CD4-positive, alpha-beta memory T cell (primary cell): ENCODE results near the gene CUEDC1. TPM values are rescaled to one million over a fixed set of nuclear protein-coding genes. Genes with fewer than 3 reads are reported as not detected.

Experiments used
- CTCF ChIA-PET: fragments of 350-600 bp; sonication (Branson Sonifier 250); formaldehyde crosslinking; loops from one replicate; lab custom pipeline; 2021; ENCODE audit warnings: inconsistent platforms; ENCODE audit not compliant: partially characterized antibody; lab: Charles Lee
- POLR2A ChIA-PET: fragments of 350-600 bp; sonication (Branson Sonifier 250); formaldehyde crosslinking; loops from one replicate; lab custom pipeline; 2021; ENCODE audit not compliant: partially characterized antibody; lab: Charles Lee
- DNase-seq, 5 donors: peaks; one replicate each; pipeline versions ENCODE4 v3.0.0 to v3.0.0-alpha.2; 2020 to 2022; ENCODE audit warnings: mixed read lengths in 1 of 5
- H3K27ac ChIP-seq: one replicate; pipeline ENCODE4 v1.7.0; 2013; ENCODE audit warnings: low read depth, low read length
- H3K27me3 ChIP-seq: 2 replicates; pipeline ENCODE4 v1.7.0; 2013; ENCODE audit warnings: mild to moderate bottlenecking, low read length, moderate library complexity; ENCODE audit not compliant: insufficient read depth
- H3K36me3 ChIP-seq: 2 replicates; pipeline ENCODE4 v1.7.0; 2013; ENCODE audit warnings: mild to moderate bottlenecking, low read length, moderate library complexity; ENCODE audit not compliant: insufficient read depth
- H3K4me1 ChIP-seq: 2 replicates; pipeline ENCODE4 v1.7.0; 2013; ENCODE audit warnings: mild to moderate bottlenecking, low read length, moderate library complexity; ENCODE audit not compliant: insufficient read depth
- H3K4me3 ChIP-seq, 2 donors: one replicate each; pipeline ENCODE4 v1.7.0; 2013; ENCODE audit warnings: low read length in 2 of 2, mild to moderate bottlenecking in 1 of 2
- H3K9me3 ChIP-seq, 2 donors: one replicate each; pipeline ENCODE4 v1.7.0; 2013; ENCODE audit warnings: low read length in 2 of 2, control low read depth in 1 of 2; ENCODE audit not compliant: control insufficient read depth in 1 of 2
- H3K27ac Mint-ChIP-seq, 7 donors: one replicate each; pipeline ENCODE4 v1.8.0; 2020 to 2021; ENCODE audit warnings: mixed read lengths in 7 of 7, mild to moderate bottlenecking in 6 of 7, inconsistent platforms in 3 of 7, moderate library complexity in 3 of 7
- H3K27me3 Mint-ChIP-seq, 2 donors: one replicate each; pipeline ENCODE4 v1.8.0; 2020 to 2021; ENCODE audit warnings: mixed read lengths in 2 of 2
- H3K36me3 Mint-ChIP-seq, 2 donors: one replicate each; pipeline ENCODE4 v1.8.0; 2020 to 2021; ENCODE audit warnings: mixed read lengths in 2 of 2, inconsistent platforms in 1 of 2, mild to moderate bottlenecking in 1 of 2
- H3K4me1 Mint-ChIP-seq, 4 donors: one replicate each; pipeline ENCODE4 v1.8.0; 2020 to 2021; ENCODE audit warnings: mixed read lengths in 4 of 4, mild to moderate bottlenecking in 1 of 4
- H3K4me3 Mint-ChIP-seq, 8 donors: one replicate each; pipeline ENCODE4 v1.8.0; 2020 to 2021; ENCODE audit warnings: mixed read lengths in 8 of 8, mild to moderate bottlenecking in 7 of 8, moderate library complexity in 6 of 8, inconsistent platforms in 3 of 8
- H3K9me3 Mint-ChIP-seq, 8 donors: one replicate each; pipeline ENCODE4 v1.8.0; 2020 to 2021; ENCODE audit warnings: mixed read lengths in 8 of 8, mild to moderate bottlenecking in 5 of 8, inconsistent platforms in 3 of 8, moderate library complexity in 1 of 8
- intact Hi-C: fragments of 100-400 bp; cut with micrococcal nuclease; formaldehyde crosslinking; loops from one replicate; pipeline ENCODE4 v1.15.1; 2023
- polyA plus RNA-seq, 2 donors: library from polyadenylated mRNA; unstranded; fragments of 300-500 nt; fragmentation: Illumina TruSeq; gene quantifications; one replicate each; pipeline ENCODE4 v1.2.3, GENCODE V29; 2021
- total RNA-seq, 2 experiments: library from RNA; stranded (reverse); gene quantifications; one replicate each; pipeline ENCODE4 v1.2.3, GENCODE V29; 2021

CUEDC1 gene
- total and polyA plus RNA-seq, 4 experiments from 2014 or later: 0.61 to 0.90 TPM; not detected in 2

- Mint-ChIP-seq H3K27ac (peak overlapping the region; percentile 91 to 95 (median 94)), H3K4me3 (peak overlapping the region; percentile 90 to 95 (median 92)), H3K9me3 (no peaks in the 10 kb centered on the region), H3K27me3 (no peaks in the 10 kb centered on the region), H3K36me3 (peaks cover 9 to 47% of the 10 kb centered on the region in 2 donors), H3K4me1 (peaks cover 49 to 72% (median 64%) of the 10 kb centered on the region in 4 donors)
- POLR2A ChIA-PET: interaction anchor here (0.6 to 7.0 kb wide), 8 partner anchors 11 to 530 kb away, joined by 3 to 85 read pairs (median 7); partner anchors contain the start of genes CUEDC1, DYNLL2, MRPS23 and SRSF1
- H3K36me3 ChIP-seq: no peaks in the 10 kb centered on the region
- intact Hi-C loops: loop anchor here (1.0 to 5.0 kb wide), 3 partner anchors 8 to 95 kb away; partner anchors contain the start of gene DYNLL2
- H3K27me3 ChIP-seq: no peaks in the 10 kb centered on the region
- CTCF ChIA-PET: interaction anchor here (1.2 to 3.6 kb wide), 6 partner anchors 11 to 100 kb away, joined by 3 to 70 read pairs (median 4); partner anchors contain the start of gene SRSF1
- peak overlapping the region; percentile 62 to 70 for H3K4me3 ChIP-seq
- peaks cover 59% of the 10 kb centered on the region for H3K4me1 ChIP-seq
- H3K27ac ChIP-seq: peak overlapping the region; percentile 76
- peak in 2 of 5 donors; percentile 52 to 73 for DNase-seq
- H3K9me3 ChIP-seq: no peaks in the 10 kb centered on the region
Measured at GRCh38 chr17:57986841-57987580, 31.8 kb upstream of the CUEDC1 start.

- POLR2A ChIA-PET: interaction anchor here (0.6 to 7.0 kb wide), 5 partner anchors 21 to 135 kb away, joined by 3 to 85 read pairs (median 11); partner anchors contain the start of genes CUEDC1, DYNLL2, MRPS23 and SRSF1
- no peaks in the 10 kb centered on the region for H3K27me3 Mint-ChIP-seq
- H3K36me3 Mint-ChIP-seq: peaks cover 17 to 60% of the 10 kb centered on the region in 2 donors
- Histone ChIP-seq H3K27me3 (no peaks in the 10 kb centered on the region), H3K36me3 (peaks cover 5% of the 10 kb centered on the region), H3K4me1 (peaks cover 66% of the 10 kb centered on the region), H3K4me3 (no peak overlapping the region), H3K27ac (no peak overlapping the region), H3K9me3 (no peaks in the 10 kb centered on the region)
- H3K4me3 Mint-ChIP-seq: peak overlapping the region; percentile 23 to 95 (median 42)
- peak overlapping the region in 4 of 7 donors; percentile 27 to 80 (median 46) for H3K27ac Mint-ChIP-seq
- CTCF ChIA-PET: interaction anchor here (0.7 to 3.6 kb wide), 6 partner anchors 13 to 136 kb away, joined by 3 to 70 read pairs (median 5); no protein-coding TSS in a partner anchor
- no peaks in the 10 kb centered on the region for H3K9me3 Mint-ChIP-seq
- intact Hi-C loops: loop anchor here (5.0 kb wide), 1 partner anchor 97 kb away; the partner anchor contains the start of gene DYNLL2
- peaks cover 55 to 86% (median 72%) of the 10 kb centered on the region in 4 donors for H3K4me1 Mint-ChIP-seq
- no peak for DNase-seq
Measured at GRCh38 chr17:57985675-57985974, 30.4 kb upstream of the CUEDC1 start.

GRCh38 chr17:57984936-57985674 is 29.9 kb upstream of the CUEDC1 start:
- DNase-seq: no peak
- Histone ChIP-seq H3K27ac (no peak overlapping the region), H3K36me3 (peaks cover 5% of the 10 kb centered on the region), H3K4me1 (peaks cover 66% of the 10 kb centered on the region), H3K4me3 (no peak overlapping the region), H3K9me3 (no peaks in the 10 kb centered on the region), H3K27me3 (no peaks in the 10 kb centered on the region)
- peaks cover 20 to 65% of the 10 kb centered on the region in 2 donors for H3K36me3 Mint-ChIP-seq
- POLR2A ChIA-PET: interaction anchor here (0.6 to 7.0 kb wide), 5 partner anchors 22 to 135 kb away, joined by 3 to 85 read pairs (median 11); partner anchors contain the start of genes CUEDC1, DYNLL2, MRPS23 and SRSF1
- no peaks in the 10 kb centered on the region for H3K27me3 Mint-ChIP-seq
- H3K27ac Mint-ChIP-seq: peak overlapping the region in 3 of 7 donors; percentile 37 to 70 (median 55)
- intact Hi-C loops: loop anchor here (5.0 kb wide), 1 partner anchor 97 kb away; the partner anchor contains the start of gene DYNLL2
- H3K9me3 Mint-ChIP-seq: no peaks in the 10 kb centered on the region
- peaks cover 56 to 91% (median 75%) of the 10 kb centered on the region in 4 donors for H3K4me1 Mint-ChIP-seq
- CTCF ChIA-PET: interaction anchor here (0.7 to 3.6 kb wide), 5 partner anchors 13 to 137 kb away, joined by 3 to 70 read pairs (median 5); no protein-coding TSS in a partner anchor
- peak overlapping the region; percentile 36 to 95 (median 64) for H3K4me3 Mint-ChIP-seq

- Histone ChIP-seq H3K4me3 (no peak overlapping the region), H3K36me3 (peaks cover 5% of the 10 kb centered on the region), H3K27me3 (no peaks in the 10 kb centered on the region), H3K4me1 (peaks cover 64% of the 10 kb centered on the region), H3K9me3 (no peaks in the 10 kb centered on the region), H3K27ac (no peak overlapping the region)
- no peaks in the 10 kb centered on the region for H3K9me3 Mint-ChIP-seq
- ChIA-PET CTCF (interaction anchor here (0.7 to 3.6 kb wide), 4 partner anchors 14 to 123 kb away, joined by 3 to 70 read pairs (median 6); no protein-coding TSS in a partner anchor), POLR2A (interaction anchor here (7.0 kb wide), 1 partner anchor 22 kb away, joined by 85 read pairs; the partner anchor contains the start of gene SRSF1)
- peaks cover 20 to 70% of the 10 kb centered on the region in 2 donors for H3K36me3 Mint-ChIP-seq
- H3K27ac Mint-ChIP-seq: peak overlapping the region in 5 of 7 donors; percentile 13 to 82 (median 55)
- peak overlapping the region in 7 of 8 donors; percentile 0 to 73 (median 43) for H3K4me3 Mint-ChIP-seq
- H3K4me1 Mint-ChIP-seq: peaks cover 54 to 84% (median 70%) of the 10 kb centered on the region in 4 donors
- intact Hi-C loops: no loop called here
- DNase-seq: no peak
- no peaks in the 10 kb centered on the region for H3K27me3 Mint-ChIP-seq
Measured at GRCh38 chr17:57984261-57984890, 29.2 kb upstream of the CUEDC1 start.

GRCh38 chr17:57983446-57983845 is 28.2 kb upstream of the CUEDC1 start:
- Histone ChIP-seq H3K27me3 (no peaks in the 10 kb centered on the region), H3K4me1 (peaks cover 56% of the 10 kb centered on the region), H3K9me3 (no peaks in the 10 kb centered on the region), H3K4me3 (no peak overlapping the region), H3K27ac (no peak overlapping the region), H3K36me3 (peaks cover 13% of the 10 kb centered on the region)
- peak overlapping the region in 7 of 8 donors; percentile 8 to 73 (median 42) for H3K4me3 Mint-ChIP-seq
- DNase-seq: no peak
- POLR2A ChIA-PET: interaction anchor here (0.8 to 2.8 kb wide), 6 partner anchors 11 to 29 kb away, joined by 3 to 13 read pairs (median 4); partner anchors contain the start of gene SRSF1
- CTCF ChIA-PET: interaction anchor here (0.6 to 1.6 kb wide), 9 partner anchors 9 to 1269 kb away, joined by 3 to 5 read pairs (median 3); partner anchors contain the start of gene CUEDC1
- no peaks in the 10 kb centered on the region for H3K27me3 Mint-ChIP-seq
- H3K27ac Mint-ChIP-seq: peak overlapping the region in 4 of 7 donors; percentile 3 to 55 (median 36)
- intact Hi-C loops: no loop called here
- peaks cover 51 to 81% (median 65%) of the 10 kb centered on the region in 4 donors for H3K4me1 Mint-ChIP-seq
- no peaks in the 10 kb centered on the region for H3K9me3 Mint-ChIP-seq
- H3K36me3 Mint-ChIP-seq: peaks cover 27 to 74% of the 10 kb centered on the region in 2 donors
